DMS53 (cell line): ENCODE results near the gene OR51B4.
"Not testable (repeated sequence)": the region's sequence is repeated elsewhere in the genome, so short reads cannot be mapped to it uniquely, and the experiment has no call there.

Source experiments
- DNase-seq: peaks from one replicate; lab custom pipeline; 2025; lab: John Stamatoyannopoulos, UW

Gene OR51B4

GRCh38 chr11:5301846-5302245 is at the start of gene OR51B4:
TSS of gene OR51B4 (minus strand) at chr11:5301946. CDS start at chr11:5301946, 0 bp downstream.
- DNase-seq: no peak

- DNase-seq: no peak
These were observed 49.5 kb upstream of the OR51B4 start, which contains the start of gene OR51B6 for GRCh38 chr11:5351208-5351607. TSS of gene OR51B6 (plus strand) at chr11:5351508. CDS start at chr11:5351508, 0 bp downstream.

GRCh38 chr11:5349550-5349949 is 47.8 kb upstream of the OR51B4 start:
- no peak for DNase-seq

GRCh38 chr11:5348551-5349194 is 46.9 kb upstream of the OR51B4 start:
- no peak for DNase-seq

GRCh38 chr11:5345831-5346230 is 44.1 kb upstream of the OR51B4 start:
- DNase-seq: no peak

GRCh38 chr11:5343474-5344335 is 42.0 kb upstream of the OR51B4 start, which contains the start of gene OR51B5:
TSS of gene OR51B5 (minus strand) at chr11:5343524. CDS start at chr11:5343524, 0 bp downstream.
- no peak for DNase-seq

- DNase-seq: no peak
These were observed 38.1 kb upstream of the OR51B4 start for GRCh38 chr11:5339771-5340322.

- not testable (repeated sequence) for DNase-seq
These were observed 35.5 kb upstream of the OR51B4 start for GRCh38 chr11:5337253-5337652.

GRCh38 chr11:5336331-5336730 is 34.6 kb upstream of the OR51B4 start:
- DNase-seq: no peak

GRCh38 chr11:5335170-5335569 is 33.4 kb upstream of the OR51B4 start:
- DNase-seq: no peak

GRCh38 chr11:5324197-5324596 is 22.5 kb upstream of the OR51B4 start, which contains the start of gene OR51B2:
TSS of gene OR51B2 (minus strand) at chr11:5324297. CDS start at chr11:5324297, 0 bp downstream.
- no peak for DNase-seq

- peak; percentile 67 for DNase-seq
These were observed 15.5 kb upstream of the OR51B4 start for GRCh38 chr11:5317292-5317691.

- not testable (repeated sequence) for DNase-seq
These were observed 11.7 kb upstream of the OR51B4 start for GRCh38 chr11:5313326-5314023.

- no peak for DNase-seq
These were observed 8.7 kb upstream of the OR51B4 start for GRCh38 chr11:5310423-5310822.

GRCh38 chr11:5307256-5308019 is 5.7 kb upstream of the OR51B4 start:
- DNase-seq: no peak

GRCh38 chr11:5304046-5304445 is 2.3 kb upstream of the OR51B4 start:
- DNase-seq: no peak

- DNase-seq: no peak
These were observed 1.9 kb upstream of the OR51B4 start for GRCh38 chr11:5303626-5304025.

GRCh38 chr11:5300251-5300650 is 1.5 kb downstream of the OR51B4 start:
- DNase-seq: no peak

GRCh38 chr11:5298451-5298850 is 3.3 kb downstream of the OR51B4 start:
- DNase-seq: no peak

- no peak for DNase-seq
These were observed 3.9 kb downstream of the OR51B4 start for GRCh38 chr11:5297721-5298323.
